ENCODE measurements around the gene TNXB.
"Not testable (repeated sequence)": the region's sequence is repeated elsewhere in the genome, so short reads cannot be mapped to it uniquely, and the experiment has no call there.

Gene TNXB

GRCh38 chr6:32043589-32044380, 65.4 kb downstream of the TNXB start:
- not testable (repeated sequence) for H3K27ac ChIP-seq (ENCODE audit: low read depth, low read length); H3K27me3 ChIP-seq (ENCODE audit: control insufficient read depth, insufficient read depth, low read length); H3K36me3 ChIP-seq (ENCODE audit: control insufficient read depth, insufficient read depth, low read length); H3K9ac ChIP-seq (ENCODE audit: low read depth, low read length); H3K4me1 ChIP-seq (ENCODE audit: control insufficient read depth, insufficient read depth, low read length); H3K9me3 ChIP-seq (ENCODE audit: control insufficient read depth, insufficient read depth, low read length); H3K4me3 ChIP-seq (ENCODE audit: low read depth, low read length)

- H3K4me1 ChIP-seq (ENCODE audit: control insufficient read depth, insufficient read depth, low read length); H3K4me3 ChIP-seq (ENCODE audit: low read depth, low read length); H3K27me3 ChIP-seq (ENCODE audit: control insufficient read depth, insufficient read depth, low read length); H3K9me3 ChIP-seq (ENCODE audit: control insufficient read depth, insufficient read depth, low read length); H3K27ac ChIP-seq (ENCODE audit: low read depth, low read length); H3K9ac ChIP-seq (ENCODE audit: low read depth, low read length); H3K36me3 ChIP-seq (ENCODE audit: control insufficient read depth, insufficient read depth, low read length): not testable (repeated sequence)
These were observed 66.9 kb downstream of the TNXB start for GRCh38 chr6:32042276-32042675.

GRCh38 chr6:32041385-32041784, 67.8 kb downstream of the TNXB start:
- H3K27ac ChIP-seq (ENCODE audit: low read depth, low read length); H3K4me3 ChIP-seq (ENCODE audit: low read depth, low read length); H3K27me3 ChIP-seq (ENCODE audit: control insufficient read depth, insufficient read depth, low read length); H3K4me1 ChIP-seq (ENCODE audit: control insufficient read depth, insufficient read depth, low read length); H3K9me3 ChIP-seq (ENCODE audit: control insufficient read depth, insufficient read depth, low read length); H3K9ac ChIP-seq (ENCODE audit: low read depth, low read length); H3K36me3 ChIP-seq (ENCODE audit: control insufficient read depth, insufficient read depth, low read length): not testable (repeated sequence)

GRCh38 chr6:32041050-32041321, 68.2 kb downstream of the TNXB start:
- not testable (repeated sequence) for H3K36me3 ChIP-seq (ENCODE audit: control insufficient read depth, insufficient read depth, low read length); H3K4me1 ChIP-seq (ENCODE audit: control insufficient read depth, insufficient read depth, low read length); H3K27ac ChIP-seq (ENCODE audit: low read depth, low read length); H3K9me3 ChIP-seq (ENCODE audit: control insufficient read depth, insufficient read depth, low read length); H3K9ac ChIP-seq (ENCODE audit: low read depth, low read length); H3K27me3 ChIP-seq (ENCODE audit: control insufficient read depth, insufficient read depth, low read length); H3K4me3 ChIP-seq (ENCODE audit: low read depth, low read length)

- not testable (repeated sequence) for H3K36me3 ChIP-seq (ENCODE audit: control insufficient read depth, insufficient read depth, low read length)
These were observed 68.7 kb downstream of the TNXB start for GRCh38 chr6:32040299-32041049.

GRCh38 chr6:32039321-32040274, 69.5 kb downstream of the TNXB start:
- H3K4me3 ChIP-seq (ENCODE audit: low read depth, low read length); H3K4me1 ChIP-seq (ENCODE audit: control insufficient read depth, insufficient read depth, low read length); H3K36me3 ChIP-seq (ENCODE audit: control insufficient read depth, insufficient read depth, low read length); H3K27ac ChIP-seq (ENCODE audit: low read depth, low read length); H3K9me3 ChIP-seq (ENCODE audit: control insufficient read depth, insufficient read depth, low read length); H3K27me3 ChIP-seq (ENCODE audit: control insufficient read depth, insufficient read depth, low read length); H3K9ac ChIP-seq (ENCODE audit: low read depth, low read length): not testable (repeated sequence)

More at GRCh38 chr6:32040299-32041049, 68.7 kb downstream of the TNXB start:
- not testable (repeated sequence) for H3K27ac ChIP-seq (ENCODE audit: low read depth, low read length); H3K9me3 ChIP-seq (ENCODE audit: control insufficient read depth, insufficient read depth, low read length); H3K4me3 ChIP-seq (ENCODE audit: low read depth, low read length); H3K4me1 ChIP-seq (ENCODE audit: control insufficient read depth, insufficient read depth, low read length); H3K9ac ChIP-seq (ENCODE audit: low read depth, low read length); H3K27me3 ChIP-seq (ENCODE audit: control insufficient read depth, insufficient read depth, low read length)

GRCh38 chr6:32038878-32039277, 70.3 kb downstream of the TNXB start:
- not testable (repeated sequence) for H3K4me3 ChIP-seq (ENCODE audit: low read depth, low read length); H3K27me3 ChIP-seq (ENCODE audit: control insufficient read depth, insufficient read depth, low read length); H3K4me1 ChIP-seq (ENCODE audit: control insufficient read depth, insufficient read depth, low read length); H3K9me3 ChIP-seq (ENCODE audit: control insufficient read depth, insufficient read depth, low read length); H3K36me3 ChIP-seq (ENCODE audit: control insufficient read depth, insufficient read depth, low read length); H3K9ac ChIP-seq (ENCODE audit: low read depth, low read length); H3K27ac ChIP-seq (ENCODE audit: low read depth, low read length)

- H3K27ac ChIP-seq (ENCODE audit: low read depth, low read length); H3K36me3 ChIP-seq (ENCODE audit: control insufficient read depth, insufficient read depth, low read length); H3K4me1 ChIP-seq (ENCODE audit: control insufficient read depth, insufficient read depth, low read length); H3K9me3 ChIP-seq (ENCODE audit: control insufficient read depth, insufficient read depth, low read length); H3K9ac ChIP-seq (ENCODE audit: low read depth, low read length); H3K27me3 ChIP-seq (ENCODE audit: control insufficient read depth, insufficient read depth, low read length); H3K4me3 ChIP-seq (ENCODE audit: low read depth, low read length): not testable (repeated sequence)
These were observed 71.3 kb downstream of the TNXB start, which contains the start of gene CYP21A2 for GRCh38 chr6:32037598-32038524. CYP21A2 (plus strand) TSS chr6:32038415; CDS start chr6:32038423, 8 bp downstream.

- not testable (repeated sequence) for H3K4me1 ChIP-seq (ENCODE audit: control insufficient read depth, insufficient read depth, low read length); H3K9ac ChIP-seq (ENCODE audit: low read depth, low read length); H3K4me3 ChIP-seq (ENCODE audit: low read depth, low read length); H3K36me3 ChIP-seq (ENCODE audit: control insufficient read depth, insufficient read depth, low read length); H3K27me3 ChIP-seq (ENCODE audit: control insufficient read depth, insufficient read depth, low read length); H3K27ac ChIP-seq (ENCODE audit: low read depth, low read length); H3K9me3 ChIP-seq (ENCODE audit: control insufficient read depth, insufficient read depth, low read length)
These were observed 72.0 kb downstream of the TNXB start for GRCh38 chr6:32037136-32037535.

- not testable (repeated sequence) for H3K36me3 ChIP-seq (ENCODE audit: control insufficient read depth, insufficient read depth, low read length); H3K4me1 ChIP-seq (ENCODE audit: control insufficient read depth, insufficient read depth, low read length); H3K9me3 ChIP-seq (ENCODE audit: control insufficient read depth, insufficient read depth, low read length); H3K27me3 ChIP-seq (ENCODE audit: control insufficient read depth, insufficient read depth, low read length); H3K27ac ChIP-seq (ENCODE audit: low read depth, low read length); H3K9ac ChIP-seq (ENCODE audit: low read depth, low read length); H3K4me3 ChIP-seq (ENCODE audit: low read depth, low read length)
These were observed 73.7 kb downstream of the TNXB start for GRCh38 chr6:32035283-32036013.

All from HUES48 (cell line).